Loucy (cell line): ENCODE measurements around the gene BMF.
"Not testable (repeated sequence)": the region's sequence is repeated elsewhere in the genome, so short reads cannot be mapped to it uniquely, and the experiment has no call there.

ENCODE experiments used
- H2AFZ ChIP-seq: fragments of 200-600 bp; sonication (generic); 2 replicates; pipeline ENCODE4 v1.6.0; 2016; ENCODE audit warnings: antibody characterized with exemption, mild to moderate bottlenecking, low read length, moderate library complexity
- H3F3A ChIP-seq: fragments of 200-600 bp; 2 replicates; pipeline ENCODE4 v1.6.0; 2016; ENCODE audit warnings: antibody characterized with exemption, low read depth, mild to moderate bottlenecking
- H3K27me3 ChIP-seq: fragments of 200-600 bp; sonication (generic); 2 replicates; pipeline ENCODE4 v1.6.1; 2014; ENCODE audit warnings: low read length, mild to moderate bottlenecking; ENCODE audit not compliant: insufficient read depth, poor library complexity, severe bottlenecking
- H3K36me3 ChIP-seq: fragments of 200-600 bp; sonication (generic); 2 replicates; pipeline ENCODE4 v1.6.1; 2016; ENCODE audit warnings: low read length; ENCODE audit not compliant: insufficient read depth
- H3K4me1 ChIP-seq: fragments of 200-600 bp; sonication (generic); 2 replicates; pipeline ENCODE4 v1.5.1; 2014; ENCODE audit warnings: low read length, mild to moderate bottlenecking; ENCODE audit not compliant: insufficient read depth, poor library complexity, severe bottlenecking
- H3K4me2 ChIP-seq: fragments of 200-600 bp; sonication (generic); 2 replicates; pipeline ENCODE4 v1.6.0; 2014; ENCODE audit warnings: antibody characterized with exemption, low read length, low read depth, mild to moderate bottlenecking; ENCODE audit not compliant: poor library complexity, severe bottlenecking
- H3K4me3 ChIP-seq: fragments of 200-600 bp; sonication (generic); 2 replicates; pipeline ENCODE4 v1.5.1; 2014; ENCODE audit warnings: low read length, mild to moderate bottlenecking, mixed read lengths; ENCODE audit not compliant: poor library complexity, severe bottlenecking
- H3K79me2 ChIP-seq: fragments of 200-600 bp; sonication (generic); 2 replicates; pipeline ENCODE4 v1.6.1; 2014; ENCODE audit warnings: low read length; ENCODE audit not compliant: insufficient read depth
- H3K9ac ChIP-seq: fragments of 200-600 bp; sonication (generic); 2 replicates; pipeline ENCODE4 v1.6.0; 2014; ENCODE audit warnings: mild to moderate bottlenecking, low read depth, low read length, moderate library complexity; ENCODE audit not compliant: poor library complexity, severe bottlenecking
- H3K9me2 ChIP-seq: fragments of 200-600 bp; sonication (generic); replicated peaks from 2 replicates; pipeline ENCODE4 v1.6.1; 2016; ENCODE audit warnings: low read depth, low read length, mixed read lengths
- H3K9me3 ChIP-seq: fragments of 200-600 bp; sonication (generic); 2 replicates; pipeline ENCODE4 v1.6.1; 2014; ENCODE audit warnings: mild to moderate bottlenecking, antibody characterized with exemption, low read length, low read depth; ENCODE audit not compliant: insufficient read depth
- H4K20me1 ChIP-seq: fragments of 200-600 bp; sonication (generic); 2 replicates; pipeline ENCODE4 v1.6.0; 2014; ENCODE audit warnings: antibody characterized with exemption, low read length, mild to moderate bottlenecking; ENCODE audit not compliant: insufficient read depth, poor library complexity, severe bottlenecking
- CTCF ChIP-seq: fragments of 200-600 bp; sonication (generic); conservative IDR thresholded peaks from 2 replicates; pipeline ENCODE4 v1.5.1; 2014; ENCODE audit warnings: mild to moderate bottlenecking, antibody characterized with exemption, low read length
- EZH2phosphoT487 ChIP-seq: fragments of 200-600 bp; IDR thresholded peaks from 2 replicates; pipeline ENCODE4 v1.6.1; 2018; ENCODE audit warnings: antibody characterized with exemption, mild to moderate bottlenecking, moderate library complexity, borderline replicate concordance

Gene BMF

DNA sequence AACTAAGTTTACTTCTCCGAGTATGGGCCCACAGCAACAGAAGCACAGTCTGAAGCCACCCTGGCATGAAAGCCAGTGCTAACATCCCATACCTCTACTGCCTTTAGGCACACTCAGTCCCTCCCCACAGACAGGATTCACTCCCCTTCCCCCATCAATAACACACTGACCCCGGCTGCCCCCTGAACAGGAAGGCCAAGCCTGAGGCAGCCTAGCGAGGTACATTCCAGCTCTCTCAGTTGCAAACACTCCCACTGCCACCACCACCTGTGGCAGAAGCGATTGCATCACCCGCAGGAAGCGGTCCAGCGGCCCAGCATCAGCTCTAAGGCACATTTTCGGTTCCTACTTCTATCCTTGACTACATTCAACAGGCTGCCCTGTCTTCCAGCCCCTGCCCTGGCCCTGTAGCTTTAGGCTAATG, 7.0 kb upstream of the BMF start:
- H3K27me3 ChIP-seq: no peaks in the 10 kb centered on the region
- peak overlapping the region; percentile 76 for H3K4me2 ChIP-seq
- TF ChIP-seq CTCF (no peak), EZH2phosphoT487 (no peak)
- H3K9ac ChIP-seq: peak overlapping the region; percentile 74
- peaks cover 38% of the 10 kb centered on the region for H3K4me1 ChIP-seq
- H4K20me1 ChIP-seq: no peaks in the 10 kb centered on the region
- H3K79me2 ChIP-seq: no peaks in the 10 kb centered on the region
- H3K9me3 ChIP-seq: no peaks in the 10 kb centered on the region
- no peaks in the 10 kb centered on the region for H3K36me3 ChIP-seq
- H3K9me2 ChIP-seq: no peaks in the 10 kb centered on the region
- peak overlapping the region; percentile 49 for H2AFZ ChIP-seq
- peak overlapping the region; percentile 56 for H3K4me3 ChIP-seq
- H3F3A ChIP-seq: 0 out of 2 replicates have a peak, but pooled peaks cover 3% of the 10 kb centered on the region

GRCh38 chr15:40115106-40115505, 6.4 kb upstream of the BMF start:
- not testable (repeated sequence) for H3K79me2 ChIP-seq, H3K9me3 ChIP-seq, H2AFZ ChIP-seq, H3K27me3 ChIP-seq, H4K20me1 ChIP-seq, H3F3A ChIP-seq, H3K36me3 ChIP-seq, H3K9me2 ChIP-seq
- peak overlapping the region; percentile 76 for H3K4me2 ChIP-seq
- H3K4me3 ChIP-seq: peak overlapping the region; percentile 56
- peak overlapping the region; percentile 74 for H3K9ac ChIP-seq
- peaks cover 38% of the 10 kb centered on the region for H3K4me1 ChIP-seq

DNA sequence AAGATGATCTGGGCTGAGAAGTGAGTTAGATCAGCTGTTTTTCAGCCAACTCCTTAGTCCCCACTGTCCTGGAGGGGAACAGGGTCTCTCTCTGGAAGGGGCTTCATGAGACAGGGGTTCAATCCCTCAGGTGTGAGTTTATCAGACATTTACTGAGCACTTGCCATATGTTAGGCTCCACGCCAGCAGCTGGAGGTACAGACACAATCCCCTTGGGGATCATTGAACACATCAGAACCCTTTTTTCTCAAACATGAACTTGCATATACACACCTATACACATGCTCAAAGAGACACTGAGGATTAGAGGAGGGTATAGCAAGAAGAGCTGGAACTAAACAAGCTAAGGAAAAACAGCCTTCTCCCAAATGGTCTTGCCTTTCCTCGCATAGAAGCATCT, 5.5 kb upstream of the BMF start:
- no peaks in the 10 kb centered on the region for H4K20me1 ChIP-seq
- H3K9me3 ChIP-seq: no peaks in the 10 kb centered on the region
- H3K36me3 ChIP-seq: no peaks in the 10 kb centered on the region
- no peaks in the 10 kb centered on the region for H3K9me2 ChIP-seq
- H3K9ac ChIP-seq: peak overlapping the region; percentile 32
- peaks cover 43% of the 10 kb centered on the region for H3K4me1 ChIP-seq
- TF ChIP-seq EZH2phosphoT487 (no peak), CTCF (no peak)
- H2AFZ ChIP-seq: no peak overlapping the region
- H3F3A ChIP-seq: 0 out of 2 replicates have a peak, but pooled peaks cover 3% of the 10 kb centered on the region
- H3K4me3 ChIP-seq: no peak overlapping the region
- no peaks in the 10 kb centered on the region for H3K79me2 ChIP-seq
- no peaks in the 10 kb centered on the region for H3K27me3 ChIP-seq
- H3K4me2 ChIP-seq: no peak overlapping the region

DNA sequence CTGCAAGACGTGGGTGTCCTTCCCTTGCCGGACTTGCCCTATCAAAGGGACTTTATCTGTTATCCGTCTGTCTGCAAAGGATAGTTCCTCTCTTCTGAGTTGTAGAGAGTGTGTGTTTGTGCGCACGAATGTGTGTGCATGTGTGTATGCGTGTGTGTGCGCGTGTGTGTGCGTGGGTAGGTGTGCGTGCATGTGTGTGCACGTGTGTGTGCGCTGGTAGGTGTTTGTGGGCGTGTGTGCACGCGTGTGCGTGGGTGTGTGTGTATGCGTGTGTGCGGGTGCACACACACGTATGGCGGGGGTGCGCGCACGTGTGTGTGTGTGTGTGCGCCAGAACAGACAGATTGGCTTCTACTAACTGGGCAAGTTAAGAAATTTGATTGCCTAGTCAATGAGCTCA, 4.1 kb upstream of the BMF start:
- H3K9ac ChIP-seq: no peak overlapping the region
- H3K27me3 ChIP-seq: no peaks in the 10 kb centered on the region
- no peak overlapping the region for H2AFZ ChIP-seq
- TF ChIP-seq CTCF: no peak
- no peak for TF ChIP-seq EZH2phosphoT487
- H3K9me2 ChIP-seq: no peaks in the 10 kb centered on the region
- H3K79me2 ChIP-seq: no peaks in the 10 kb centered on the region; the same call in 1 of the 2 replicates
- H3K4me1 ChIP-seq: peaks cover 37% of the 10 kb centered on the region
- no peaks in the 10 kb centered on the region for H3K36me3 ChIP-seq
- no peaks in the 10 kb centered on the region for H3K9me3 ChIP-seq
- H3K4me2 ChIP-seq: no peak overlapping the region
- H3K4me3 ChIP-seq: no peak overlapping the region
- H4K20me1 ChIP-seq: no peaks in the 10 kb centered on the region
- 0 out of 2 replicates have a peak, but pooled peaks cover 3% of the 10 kb centered on the region for H3F3A ChIP-seq
